Measurements from ENCODE around the gene ZC3H12D. TPM values are rescaled to one million over a fixed set of nuclear protein-coding genes. Genes with fewer than 3 reads are reported as not detected.

Gene ZC3H12D
- total and polyA plus RNA-seq, 2 experiments from 2014 or later: 0.07 TPM; not detected in 1

DNA sequence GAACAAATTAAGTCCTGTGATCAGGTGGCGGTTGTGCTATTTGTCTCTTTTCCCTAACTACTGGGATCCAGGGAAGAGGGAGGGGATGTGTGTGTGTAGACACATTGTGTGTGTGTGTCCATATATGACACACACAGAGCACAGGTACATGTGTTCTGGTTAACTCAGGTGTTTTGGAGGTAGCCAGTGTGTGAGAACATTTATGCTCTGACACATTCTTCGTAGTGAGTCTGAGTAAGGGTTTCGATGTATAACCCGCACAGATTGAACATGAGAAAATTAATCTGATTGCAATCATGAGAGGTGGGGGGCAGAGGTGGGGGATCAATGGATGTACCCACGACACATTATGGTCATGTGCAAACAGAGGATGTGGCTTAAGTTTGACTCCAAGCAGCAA, 12.6 kb downstream of the ZC3H12D start:
- DNase-seq (ENCODE audit: low spot score) (no peak), ATAC-seq (no peak)
- Histone ChIP-seq H3K9me2 (ENCODE audit: insufficient read depth) (no peaks in the 10 kb centered on the region), H3F3A (replicated peaks; ENCODE audit: low read depth) (no peaks in the 10 kb centered on the region), H3K4me2 (no peak overlapping the region), H3K4me1 (ENCODE audit: insufficient read depth) (0 out of 2 replicates have a peak, but pooled peaks cover 6% of the 10 kb centered on the region), H3K36me3 (ENCODE audit: insufficient read depth) (no peaks in the 10 kb centered on the region), H3K27me3 (ENCODE audit: insufficient read depth) (no peaks in the 10 kb centered on the region), H2AFZ (no peak overlapping the region), H3K79me2 (replicated peaks; ENCODE audit: insufficient read depth) (no peaks in the 10 kb centered on the region), H4K20me1 (replicated peaks; ENCODE audit: insufficient read depth) (no peaks in the 10 kb centered on the region), H3K27ac (ENCODE audit: low read depth) (no peak overlapping the region), H3K4me3 (no peak overlapping the region)
- H3K27me3 Mint-ChIP-seq (ENCODE audit: insufficient read depth, low read depth, poor library complexity): peaks cover 13% of the 10 kb centered on the region
- no peaks in the 10 kb centered on the region for H3K36me3 Mint-ChIP-seq (ENCODE audit: low read depth)
- H3K27ac Mint-ChIP-seq: no peak overlapping the region
- H3K9me3 Mint-ChIP-seq: no peaks in the 10 kb centered on the region
- no peak overlapping the region for H3K4me3 Mint-ChIP-seq
- H3K4me1 Mint-ChIP-seq: peaks cover 8% of the 10 kb centered on the region; the same call in 2 of the 3 replicates
- TF ChIP-seq, protein P1, sequence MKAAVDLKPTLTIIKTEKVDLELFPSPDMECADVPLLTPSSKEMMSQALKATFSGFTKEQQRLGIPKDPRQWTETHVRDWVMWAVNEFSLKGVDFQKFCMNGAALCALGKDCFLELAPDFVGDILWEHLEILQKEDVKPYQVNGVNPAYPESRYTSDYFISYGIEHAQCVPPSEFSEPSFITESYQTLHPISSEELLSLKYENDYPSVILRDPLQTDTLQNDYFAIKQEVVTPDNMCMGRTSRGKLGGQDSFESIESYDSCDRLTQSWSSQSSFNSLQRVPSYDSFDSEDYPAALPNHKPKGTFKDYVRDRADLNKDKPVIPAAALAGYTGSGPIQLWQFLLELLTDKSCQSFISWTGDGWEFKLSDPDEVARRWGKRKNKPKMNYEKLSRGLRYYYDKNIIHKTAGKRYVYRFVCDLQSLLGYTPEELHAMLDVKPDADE (IDR thresholded peaks at IDR 0.05): no peak
- TF ChIP-seq JUNB (IDR thresholded peaks at IDR 0.05; ENCODE audit: unreplicated experiment) (no peak), CREB1 (CRISPR knock-in tag; IDR thresholded peaks at IDR 0.05; ENCODE audit: low read depth) (no peak), STAT1 (IDR thresholded peaks at IDR 0.05; ENCODE audit: unreplicated experiment) (no peak), POLR2AphosphoS5 (IDR thresholded peaks at IDR 0.05; ENCODE audit: low read depth) (no peak), EZH2 (IDR thresholded peaks at IDR 0.05; ENCODE audit: low read depth, unreplicated experiment) (no peak), ZNF331 (CRISPR knock-in tag; IDR thresholded peaks at IDR 0.05; ENCODE audit: low read depth) (no peak), NANOG (IDR thresholded peaks at IDR 0.05; ENCODE audit: borderline replicate concordance) (no peak), ZNF114 (CRISPR knock-in tag; IDR thresholded peaks at IDR 0.05) (no peak), EZH2phosphoT487 (IDR thresholded peaks at IDR 0.05; ENCODE audit: unreplicated experiment) (no peak)
- TF ChIP-seq, protein P2, sequence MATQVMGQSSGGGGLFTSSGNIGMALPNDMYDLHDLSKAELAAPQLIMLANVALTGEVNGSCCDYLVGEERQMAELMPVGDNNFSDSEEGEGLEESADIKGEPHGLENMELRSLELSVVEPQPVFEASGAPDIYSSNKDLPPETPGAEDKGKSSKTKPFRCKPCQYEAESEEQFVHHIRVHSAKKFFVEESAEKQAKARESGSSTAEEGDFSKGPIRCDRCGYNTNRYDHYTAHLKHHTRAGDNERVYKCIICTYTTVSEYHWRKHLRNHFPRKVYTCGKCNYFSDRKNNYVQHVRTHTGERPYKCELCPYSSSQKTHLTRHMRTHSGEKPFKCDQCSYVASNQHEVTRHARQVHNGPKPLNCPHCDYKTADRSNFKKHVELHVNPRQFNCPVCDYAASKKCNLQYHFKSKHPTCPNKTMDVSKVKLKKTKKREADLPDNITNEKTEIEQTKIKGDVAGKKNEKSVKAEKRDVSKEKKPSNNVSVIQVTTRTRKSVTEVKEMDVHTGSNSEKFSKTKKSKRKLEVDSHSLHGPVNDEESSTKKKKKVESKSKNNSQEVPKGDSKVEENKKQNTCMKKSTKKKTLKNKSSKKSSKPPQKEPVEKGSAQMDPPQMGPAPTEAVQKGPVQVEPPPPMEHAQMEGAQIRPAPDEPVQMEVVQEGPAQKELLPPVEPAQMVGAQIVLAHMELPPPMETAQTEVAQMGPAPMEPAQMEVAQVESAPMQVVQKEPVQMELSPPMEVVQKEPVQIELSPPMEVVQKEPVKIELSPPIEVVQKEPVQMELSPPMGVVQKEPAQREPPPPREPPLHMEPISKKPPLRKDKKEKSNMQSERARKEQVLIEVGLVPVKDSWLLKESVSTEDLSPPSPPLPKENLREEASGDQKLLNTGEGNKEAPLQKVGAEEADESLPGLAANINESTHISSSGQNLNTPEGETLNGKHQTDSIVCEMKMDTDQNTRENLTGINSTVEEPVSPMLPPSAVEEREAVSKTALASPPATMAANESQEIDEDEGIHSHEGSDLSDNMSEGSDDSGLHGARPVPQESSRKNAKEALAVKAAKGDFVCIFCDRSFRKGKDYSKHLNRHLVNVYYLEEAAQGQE (IDR thresholded peaks at IDR 0.05; ENCODE audit: unreplicated experiment): no peak
- TF ChIP-seq, protein P3, sequence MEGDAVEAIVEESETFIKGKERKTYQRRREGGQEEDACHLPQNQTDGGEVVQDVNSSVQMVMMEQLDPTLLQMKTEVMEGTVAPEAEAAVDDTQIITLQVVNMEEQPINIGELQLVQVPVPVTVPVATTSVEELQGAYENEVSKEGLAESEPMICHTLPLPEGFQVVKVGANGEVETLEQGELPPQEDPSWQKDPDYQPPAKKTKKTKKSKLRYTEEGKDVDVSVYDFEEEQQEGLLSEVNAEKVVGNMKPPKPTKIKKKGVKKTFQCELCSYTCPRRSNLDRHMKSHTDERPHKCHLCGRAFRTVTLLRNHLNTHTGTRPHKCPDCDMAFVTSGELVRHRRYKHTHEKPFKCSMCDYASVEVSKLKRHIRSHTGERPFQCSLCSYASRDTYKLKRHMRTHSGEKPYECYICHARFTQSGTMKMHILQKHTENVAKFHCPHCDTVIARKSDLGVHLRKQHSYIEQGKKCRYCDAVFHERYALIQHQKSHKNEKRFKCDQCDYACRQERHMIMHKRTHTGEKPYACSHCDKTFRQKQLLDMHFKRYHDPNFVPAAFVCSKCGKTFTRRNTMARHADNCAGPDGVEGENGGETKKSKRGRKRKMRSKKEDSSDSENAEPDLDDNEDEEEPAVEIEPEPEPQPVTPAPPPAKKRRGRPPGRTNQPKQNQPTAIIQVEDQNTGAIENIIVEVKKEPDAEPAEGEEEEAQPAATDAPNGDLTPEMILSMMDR (conservative IDR thresholded peaks at IDR 0.05; ENCODE audit: low read depth in 2 of 2): no peak
- TF ChIP-seq, protein P4, sequence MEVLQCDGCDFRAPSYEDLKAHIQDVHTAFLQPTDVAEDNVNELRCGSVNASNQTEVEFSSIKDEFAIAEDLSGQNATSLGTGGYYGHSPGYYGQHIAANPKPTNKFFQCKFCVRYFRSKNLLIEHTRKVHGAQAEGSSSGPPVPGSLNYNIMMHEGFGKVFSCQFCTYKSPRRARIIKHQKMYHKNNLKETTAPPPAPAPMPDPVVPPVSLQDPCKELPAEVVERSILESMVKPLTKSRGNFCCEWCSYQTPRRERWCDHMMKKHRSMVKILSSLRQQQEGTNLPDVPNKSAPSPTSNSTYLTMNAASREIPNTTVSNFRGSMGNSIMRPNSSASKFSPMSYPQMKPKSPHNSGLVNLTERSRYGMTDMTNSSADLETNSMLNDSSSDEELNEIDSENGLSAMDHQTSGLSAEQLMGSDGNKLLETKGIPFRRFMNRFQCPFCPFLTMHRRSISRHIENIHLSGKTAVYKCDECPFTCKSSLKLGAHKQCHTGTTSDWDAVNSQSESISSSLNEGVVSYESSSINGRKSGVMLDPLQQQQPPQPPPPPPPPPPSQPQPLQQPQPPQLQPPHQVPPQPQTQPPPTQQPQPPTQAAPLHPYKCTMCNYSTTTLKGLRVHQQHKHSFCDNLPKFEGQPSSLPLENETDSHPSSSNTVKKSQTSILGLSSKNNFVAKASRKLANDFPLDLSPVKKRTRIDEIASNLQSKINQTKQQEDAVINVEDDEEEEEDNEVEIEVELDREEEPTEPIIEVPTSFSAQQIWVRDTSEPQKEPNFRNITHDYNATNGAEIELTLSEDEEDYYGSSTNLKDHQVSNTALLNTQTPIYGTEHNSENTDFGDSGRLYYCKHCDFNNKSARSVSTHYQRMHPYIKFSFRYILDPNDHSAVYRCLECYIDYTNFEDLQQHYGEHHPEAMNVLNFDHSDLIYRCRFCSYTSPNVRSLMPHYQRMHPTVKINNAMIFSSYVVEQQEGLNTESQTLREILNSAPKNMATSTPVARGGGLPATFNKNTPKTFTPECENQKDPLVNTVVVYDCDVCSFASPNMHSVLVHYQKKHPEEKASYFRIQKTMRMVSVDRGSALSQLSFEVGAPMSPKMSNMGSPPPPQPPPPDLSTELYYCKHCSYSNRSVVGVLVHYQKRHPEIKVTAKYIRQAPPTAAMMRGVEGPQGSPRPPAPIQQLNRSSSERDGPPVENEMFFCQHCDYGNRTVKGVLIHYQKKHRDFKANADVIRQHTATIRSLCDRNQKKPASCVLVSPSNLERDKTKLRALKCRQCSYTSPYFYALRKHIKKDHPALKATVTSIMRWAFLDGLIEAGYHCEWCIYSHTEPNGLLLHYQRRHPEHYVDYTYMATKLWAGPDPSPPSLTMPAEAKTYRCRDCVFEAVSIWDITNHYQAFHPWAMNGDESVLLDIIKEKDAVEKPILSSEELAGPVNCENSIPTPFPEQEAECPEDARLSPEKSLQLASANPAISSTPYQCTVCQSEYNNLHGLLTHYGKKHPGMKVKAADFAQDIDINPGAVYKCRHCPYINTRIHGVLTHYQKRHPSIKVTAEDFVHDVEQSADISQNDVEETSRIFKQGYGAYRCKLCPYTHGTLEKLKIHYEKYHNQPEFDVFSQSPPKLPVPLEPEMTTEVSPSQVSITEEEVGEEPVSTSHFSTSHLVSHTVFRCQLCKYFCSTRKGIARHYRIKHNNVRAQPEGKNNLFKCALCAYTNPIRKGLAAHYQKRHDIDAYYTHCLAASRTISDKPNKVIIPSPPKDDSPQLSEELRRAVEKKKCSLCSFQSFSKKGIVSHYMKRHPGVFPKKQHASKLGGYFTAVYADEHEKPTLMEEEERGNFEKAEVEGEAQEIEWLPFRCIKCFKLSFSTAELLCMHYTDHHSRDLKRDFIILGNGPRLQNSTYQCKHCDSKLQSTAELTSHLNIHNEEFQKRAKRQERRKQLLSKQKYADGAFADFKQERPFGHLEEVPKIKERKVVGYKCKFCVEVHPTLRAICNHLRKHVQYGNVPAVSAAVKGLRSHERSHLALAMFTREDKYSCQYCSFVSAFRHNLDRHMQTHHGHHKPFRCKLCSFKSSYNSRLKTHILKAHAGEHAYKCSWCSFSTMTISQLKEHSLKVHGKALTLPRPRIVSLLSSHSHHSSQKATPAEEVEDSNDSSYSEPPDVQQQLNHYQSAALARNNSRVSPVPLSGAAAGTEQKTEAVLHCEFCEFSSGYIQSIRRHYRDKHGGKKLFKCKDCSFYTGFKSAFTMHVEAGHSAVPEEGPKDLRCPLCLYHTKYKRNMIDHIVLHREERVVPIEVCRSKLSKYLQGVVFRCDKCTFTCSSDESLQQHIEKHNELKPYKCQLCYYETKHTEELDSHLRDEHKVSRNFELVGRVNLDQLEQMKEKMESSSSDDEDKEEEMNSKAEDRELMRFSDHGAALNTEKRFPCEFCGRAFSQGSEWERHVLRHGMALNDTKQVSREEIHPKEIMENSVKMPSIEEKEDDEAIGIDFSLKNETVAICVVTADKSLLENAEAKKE (CRISPR knock-in tag; IDR thresholded peaks at IDR 0.05): no peak
